Common myeloid progenitor, CD34-positive (primary cell): Measurements from ENCODE around the gene ZNF835.
A peak's percentile ranks its signal among the peaks of the same experiment; 100 is the strongest.

Experiments
- CTCF ChIA-PET: fragments of 350-600 bp; sonication (Branson Sonifier 250); formaldehyde crosslinking; loops from one replicate; lab custom pipeline; 2021; ENCODE audit warnings: antibody characterized with exemption; lab: Charles Lee
- POLR2A ChIA-PET: fragments of 350-600 bp; sonication (Branson Sonifier 250); formaldehyde crosslinking; loops from one replicate; lab custom pipeline; 2021; ENCODE audit warnings: antibody characterized with exemption; lab: Charles Lee
- DNase-seq, 3 donors: peaks; one replicate each; pipeline versions ENCODE4 v3.0.0 to v3.0.0-alpha.2; 2013
- H3K27ac ChIP-seq, 2 experiments: 1 replicate in 1 of 2; 2 replicates in 1 of 2; pipeline ENCODE4 v1.7.0; 2013; ENCODE audit warnings: inconsistent platforms in 2 of 2, low read length in 2 of 2, mild to moderate bottlenecking in 2 of 2, low read depth in 1 of 2, moderate library complexity in 1 of 2; ENCODE audit not compliant: severe bottlenecking in 2 of 2, insufficient read depth in 1 of 2, poor library complexity in 1 of 2
- H3K27me3 ChIP-seq, 5 experiments: replicated peaks in 2 of 5; 1 replicate in 3 of 5; 2 replicates in 2 of 5; pipeline versions ENCODE4 v1.6.1 to v1.7.0; 2013; ENCODE audit warnings: low read length in 4 of 5, mild to moderate bottlenecking in 2 of 5, moderate library complexity in 2 of 5, inconsistent platforms in 1 of 5; ENCODE audit not compliant: insufficient read depth in 5 of 5, control insufficient read depth in 4 of 5
- H3K36me3 ChIP-seq, 4 experiments: 1 replicate in 2 of 4; 2 replicates in 2 of 4; pipeline versions ENCODE4 v1.6.1 to v1.7.0; 2013; ENCODE audit warnings: low read length in 3 of 4, control low read depth in 1 of 4, mild to moderate bottlenecking in 1 of 4; ENCODE audit not compliant: control insufficient read depth in 4 of 4, insufficient read depth in 4 of 4
- H3K4me1 ChIP-seq, 4 experiments: 1 replicate in 3 of 4; 2 replicates in 1 of 4; pipeline versions ENCODE4 v1.6.1 to v1.7.1; 2013; ENCODE audit warnings: low read length in 3 of 4, mild to moderate bottlenecking in 3 of 4, control low read depth in 1 of 4, inconsistent platforms in 1 of 4, moderate library complexity in 1 of 4; ENCODE audit not compliant: control insufficient read depth in 4 of 4, insufficient read depth in 4 of 4; ENCODE audit errors: control extremely low read depth in 1 of 4
- H3K4me3 ChIP-seq, 7 experiments: 1 replicate in 4 of 7; 2 replicates in 3 of 7; pipeline versions ENCODE4 v1.5.1 to v1.7.0; 2013; ENCODE audit warnings: mild to moderate bottlenecking in 7 of 7, low read length in 6 of 7, moderate library complexity in 6 of 7, inconsistent platforms in 2 of 7, low read depth in 2 of 7, control low read depth in 1 of 7; ENCODE audit not compliant: insufficient read depth in 4 of 7, control insufficient read depth in 1 of 7; ENCODE audit errors: extremely low read depth in 1 of 7
- H3K9me3 ChIP-seq, 5 experiments: 1 replicate in 4 of 5; 2 replicates in 1 of 5; pipeline versions ENCODE4 v1.6.1 to v1.7.1; 2013; ENCODE audit warnings: low read length in 4 of 5, mild to moderate bottlenecking in 2 of 5, inconsistent platforms in 1 of 5, low read depth in 1 of 5, moderate library complexity in 1 of 5; ENCODE audit not compliant: control insufficient read depth in 4 of 5, insufficient read depth in 2 of 5; ENCODE audit errors: control extremely low read depth in 1 of 5
- whole genome bisulfite sequencing: methylation state at CpG from one replicate; pipeline ENCODE4 v1.1.5; 2013; ENCODE audit not compliant: insufficient coverage; 5-methylcytosine and 5-hydroxymethylcytosine counted together

ZNF835 gene

DNA sequence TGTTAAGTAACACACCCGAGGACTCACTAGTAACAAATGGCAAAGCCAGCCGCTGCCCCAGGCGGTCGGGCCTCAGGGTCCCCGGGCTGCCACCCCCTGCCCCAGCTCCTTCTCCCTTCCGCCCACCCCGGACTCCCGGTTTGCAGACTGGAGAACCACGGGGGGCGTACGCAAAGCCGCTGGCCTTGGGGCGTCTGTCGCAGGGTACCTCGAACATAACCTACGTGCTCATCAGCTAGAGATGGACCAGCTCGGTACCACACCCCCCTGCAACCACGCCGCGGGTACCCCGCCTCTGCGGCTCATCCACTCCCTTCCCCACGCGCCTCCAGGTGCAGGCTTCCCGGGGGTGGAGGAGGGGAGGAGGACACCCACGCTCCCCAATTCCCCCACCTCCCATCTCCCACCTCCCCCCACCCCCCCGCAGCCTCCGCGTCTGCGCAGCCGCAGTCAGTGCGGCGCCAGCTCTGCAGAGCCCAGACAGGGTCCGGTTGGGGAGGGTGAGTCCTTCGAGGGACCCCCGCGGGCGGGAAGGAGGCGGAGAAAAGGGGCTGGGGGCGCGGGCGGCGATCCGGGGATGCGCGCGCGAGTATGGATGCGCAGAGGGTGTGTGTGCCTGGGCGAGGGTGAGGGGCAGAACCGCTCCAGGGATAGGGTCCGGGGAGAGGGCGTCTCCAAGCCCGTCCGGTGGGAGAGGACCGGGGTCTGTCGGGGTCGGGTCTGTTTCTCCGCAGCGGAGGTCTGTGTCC, 28.7 kb downstream of the ZNF835 start, which contains the start of gene SMIM17:
Gene SMIM17, plus strand, starts transcription at position 449 of the 749 bp plus-strand sequence. CDS start 2,509 bp downstream, outside the sequence.
- Histone ChIP-seq H3K27me3 (peaks cover 3 to 33% (median 9%) of the 10 kb centered on the region in 5 experiments), H3K36me3 (no peaks in the 10 kb centered on the region), H3K9me3 (peaks cover 3 to 40% (median 29%) of the 10 kb centered on the region in 5 experiments), H3K27ac (no peak within 1 kb of the TSS), H3K4me3 (no peak within 1 kb of the TSS), H3K4me1 (no peaks in the 10 kb centered on the region)
- no peak for DNase-seq
- POLR2A ChIA-PET = no interaction called here
- CTCF ChIA-PET = interaction anchor here (1.2 kb wide), 1 partner anchor 10 kb away, joined by 3 read pairs; no protein-coding TSS in a partner anchor
- 14% methylated on average over 36 of the region's 60 CpGs for WGBS

DNA sequence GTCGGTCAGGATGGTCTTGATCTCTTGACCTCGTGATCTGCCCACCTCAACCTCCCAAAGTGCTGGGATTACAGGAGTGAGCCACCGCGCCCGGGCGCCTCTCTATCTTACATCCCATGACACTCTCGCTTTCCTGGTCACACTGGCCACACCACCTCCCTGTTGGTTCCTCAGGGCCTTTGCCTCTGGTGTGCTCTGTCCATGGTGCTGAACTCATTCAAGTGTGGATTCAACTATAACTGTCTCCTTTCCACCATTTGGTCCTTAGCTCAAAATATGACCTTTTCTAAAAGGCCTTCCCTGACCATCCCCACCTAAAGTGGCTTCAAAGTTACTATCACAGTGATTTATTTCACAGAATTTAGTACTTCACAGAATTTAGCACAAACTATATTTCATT, 32.3 kb downstream of the ZNF835 start:
- Histone ChIP-seq H3K9me3 (peaks cover 3 to 36% (median 29%) of the 10 kb centered on the region in 5 experiments), H3K27ac (no peak overlapping the region), H3K36me3 (no peaks in the 10 kb centered on the region), H3K4me1 (no peaks in the 10 kb centered on the region), H3K4me3 (no peak overlapping the region), H3K27me3 (peaks cover 3 to 28% (median 9%) of the 10 kb centered on the region in 5 experiments)
- DNase-seq = peak; percentile 13 to 47 (median 40)
- WGBS = 28% methylated on average over 7 of the region's 7 CpGs
- CTCF ChIA-PET = no interaction called here
- POLR2A ChIA-PET = no interaction called here

DNA sequence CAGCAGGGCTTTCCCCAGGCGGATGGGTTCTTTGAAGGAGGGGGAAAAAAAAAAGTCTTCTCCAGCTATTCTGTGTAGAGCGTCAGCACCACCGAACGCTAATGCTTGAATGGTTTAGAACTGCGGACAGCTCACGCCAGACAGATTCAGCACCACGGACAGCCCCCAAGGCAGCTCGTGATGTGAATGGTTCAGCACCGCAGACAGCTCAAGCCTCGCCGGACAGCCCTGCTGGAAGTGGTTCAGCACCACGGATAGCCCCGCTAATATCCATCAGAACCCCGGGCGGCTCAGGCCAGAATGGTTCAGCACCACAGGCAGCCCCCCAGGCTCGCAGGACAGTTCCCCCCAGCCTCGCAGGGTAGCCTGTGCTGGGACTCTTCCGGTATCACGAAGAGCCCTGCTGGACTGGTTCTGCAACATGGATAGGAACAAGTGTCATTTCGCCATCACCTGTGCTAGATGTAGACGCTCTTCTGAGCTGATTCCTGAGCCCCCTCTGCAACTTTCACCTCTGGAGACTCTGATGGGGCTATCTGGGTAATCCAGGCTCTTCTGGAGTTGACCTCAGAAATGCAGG, 33.5 kb downstream of the ZNF835 start:
- peak; percentile 90 to 94 (median 93) for DNase-seq

DNA sequence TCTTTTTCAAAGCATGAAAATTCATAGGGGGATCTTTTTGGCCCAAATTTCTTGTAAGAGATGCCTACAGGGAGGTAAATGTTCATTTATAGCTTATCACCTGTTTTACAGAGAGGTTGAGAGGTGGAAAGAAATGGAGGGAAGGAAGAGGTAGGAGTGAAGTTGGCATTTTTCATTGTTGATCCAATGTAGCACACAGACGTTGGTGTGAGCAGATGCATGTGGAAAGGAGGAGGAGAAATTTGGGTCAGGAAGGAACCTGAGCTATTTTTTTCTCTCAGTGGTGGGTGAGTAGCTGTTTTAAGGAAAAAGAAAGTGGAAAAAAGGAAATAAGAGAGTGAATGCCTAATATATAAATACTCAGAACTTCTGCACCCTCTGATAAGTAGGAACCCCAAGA, 38.5 kb downstream of the ZNF835 start:
- no peaks in the 10 kb centered on the region for H3K27me3 ChIP-seq

More for the DNA sequence above, 33.5 kb downstream of the ZNF835 start:
- Histone ChIP-seq H3K9me3 (peaks cover 3 to 36% (median 28%) of the 10 kb centered on the region in 5 experiments), H3K4me3 (no peak overlapping the region), H3K36me3 (no peaks in the 10 kb centered on the region), H3K4me1 (no peaks in the 10 kb centered on the region), H3K27ac (no peak overlapping the region), H3K27me3 (peaks cover 3 to 17% (median 4%) of the 10 kb centered on the region in 5 experiments)
- ChIA-PET CTCF (interaction anchor here (0.7 kb wide), 1 partner anchor 384 kb away, joined by 3 read pairs; no protein-coding TSS in a partner anchor), POLR2A (no interaction called here)
- 15% methylated on average over 21 of the region's 21 CpGs for WGBS

DNA sequence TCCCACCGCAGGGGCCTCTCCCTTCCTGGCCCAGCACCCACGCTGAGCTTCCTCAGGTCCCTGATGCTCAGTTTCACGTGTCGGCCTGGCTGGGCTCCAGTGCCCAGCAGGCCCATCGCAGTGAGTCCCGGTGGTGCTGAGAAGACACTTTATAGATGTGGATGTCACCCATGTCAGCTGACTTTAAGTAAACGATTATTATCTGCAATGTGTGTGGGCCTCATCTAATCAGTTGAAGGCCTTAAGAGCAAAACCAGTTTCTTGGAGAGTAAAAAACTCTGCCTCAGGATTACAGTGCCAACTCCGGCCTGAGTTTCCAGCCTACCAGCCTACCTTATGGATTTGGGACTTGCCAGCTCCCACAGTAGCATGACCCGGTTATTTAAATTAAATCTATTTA, 45.8 kb downstream of the ZNF835 start:
- Histone ChIP-seq H3K27ac (no peak overlapping the region), H3K4me3 (no peak overlapping the region), H3K27me3 (no peaks in the 10 kb centered on the region), H3K9me3 (peaks cover 0 to 89% (median 69%) of the 10 kb centered on the region in 5 experiments), H3K4me1 (no peaks in the 10 kb centered on the region), H3K36me3 (peaks cover 5 to 49% (median 31%) of the 10 kb centered on the region in 4 experiments)
- no peak for DNase-seq
- CTCF ChIA-PET = no interaction called here
- 100% methylated on average over 8 of the region's 9 CpGs for WGBS
- POLR2A ChIA-PET = no interaction called here

More for the DNA sequence above, 38.5 kb downstream of the ZNF835 start:
- Histone ChIP-seq H3K4me3 (no peak overlapping the region), H3K27ac (no peak overlapping the region), H3K9me3 (peaks cover 0 to 56% (median 41%) of the 10 kb centered on the region in 5 experiments), H3K36me3 (no peaks in the 10 kb centered on the region), H3K4me1 (no peaks in the 10 kb centered on the region)
- no peak for DNase-seq
- ChIA-PET POLR2A (no interaction called here), CTCF (interaction anchor here (0.9 kb wide), 1 partner anchor 9 kb away, joined by 3 read pairs; no protein-coding TSS in a partner anchor)
- 43% methylated on average over 1 of the region's 1 CpG for whole genome bisulfite sequencing

DNA sequence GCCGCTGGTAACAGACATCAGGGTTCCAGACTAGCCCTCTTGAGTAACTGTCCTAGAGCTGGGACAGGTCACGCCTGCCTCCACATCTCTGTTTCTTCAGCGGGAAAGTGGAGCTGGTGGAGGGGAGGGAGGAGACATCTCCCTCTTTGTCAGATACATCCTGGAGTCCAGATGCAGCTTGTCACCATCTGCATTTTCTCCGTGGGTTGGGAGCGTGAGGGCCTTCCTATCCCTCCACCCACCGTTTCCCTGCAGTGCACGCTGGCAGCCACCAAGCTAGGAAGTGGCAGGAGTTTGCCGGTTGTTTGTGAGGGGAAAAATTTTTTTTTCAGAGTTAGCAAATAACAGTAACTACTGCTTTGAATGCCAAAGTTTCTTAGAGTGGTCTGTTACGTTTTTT, 48.6 kb downstream of the ZNF835 start:
- 90% methylated on average over 2 of the region's 9 CpGs for WGBS
- Histone ChIP-seq H3K27me3 (no peaks in the 10 kb centered on the region), H3K9me3 (peaks cover 3 to 91% (median 72%) of the 10 kb centered on the region in 5 experiments), H3K4me3 (peak overlapping the region in 1 of 7 experiments; percentile 24), H3K36me3 (peaks cover 5 to 69% (median 35%) of the 10 kb centered on the region in 4 experiments), H3K27ac (no peak overlapping the region), H3K4me1 (no peaks in the 10 kb centered on the region)
- ChIA-PET CTCF (no interaction called here), POLR2A (no interaction called here)
- no peak for DNase-seq

DNA sequence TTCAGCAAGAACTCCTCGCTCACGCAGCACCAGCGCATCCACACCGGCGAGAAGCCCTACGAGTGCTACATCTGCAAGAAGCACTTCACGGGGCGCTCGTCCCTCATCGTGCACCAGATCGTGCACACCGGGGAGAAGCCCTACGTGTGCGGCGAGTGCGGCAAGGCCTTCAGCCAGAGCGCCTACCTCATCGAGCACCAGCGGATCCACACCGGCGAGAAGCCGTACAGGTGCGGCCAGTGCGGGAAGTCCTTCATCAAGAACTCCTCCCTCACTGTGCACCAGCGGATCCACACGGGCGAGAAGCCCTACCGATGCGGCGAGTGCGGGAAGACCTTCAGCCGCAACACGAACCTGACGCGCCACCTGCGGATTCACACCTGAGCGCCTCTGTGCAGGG, 49.2 kb downstream of the ZNF835 start:
- ChIA-PET POLR2A (no interaction called here), CTCF (no interaction called here)
- Histone ChIP-seq H3K27me3 (no peaks in the 10 kb centered on the region), H3K4me1 (no peaks in the 10 kb centered on the region), H3K9me3 (peaks cover 3 to 91% (median 77%) of the 10 kb centered on the region in 5 experiments), H3K4me3 (no peak overlapping the region), H3K36me3 (peaks cover 5 to 75% (median 40%) of the 10 kb centered on the region in 4 experiments), H3K27ac (no peak overlapping the region)
- DNase-seq = no peak
- WGBS = over 99% methylated on average over 36 of the region's 37 CpGs
